SW480 (cell line): Measurements from ENCODE around the gene FBLN1.
A peak's percentile ranks its signal among the peaks of the same experiment; 100 is the strongest.
"Not testable (repeated sequence)": the region's sequence is repeated elsewhere in the genome, so short reads cannot be mapped to it uniquely, and the experiment has no call there.

Source experiments
- DNase-seq: peaks from one replicate; pipeline ENCODE4 v3.0.0-alpha.2; 2016; ENCODE audit warnings: low spot score

The FBLN1 gene

DNA sequence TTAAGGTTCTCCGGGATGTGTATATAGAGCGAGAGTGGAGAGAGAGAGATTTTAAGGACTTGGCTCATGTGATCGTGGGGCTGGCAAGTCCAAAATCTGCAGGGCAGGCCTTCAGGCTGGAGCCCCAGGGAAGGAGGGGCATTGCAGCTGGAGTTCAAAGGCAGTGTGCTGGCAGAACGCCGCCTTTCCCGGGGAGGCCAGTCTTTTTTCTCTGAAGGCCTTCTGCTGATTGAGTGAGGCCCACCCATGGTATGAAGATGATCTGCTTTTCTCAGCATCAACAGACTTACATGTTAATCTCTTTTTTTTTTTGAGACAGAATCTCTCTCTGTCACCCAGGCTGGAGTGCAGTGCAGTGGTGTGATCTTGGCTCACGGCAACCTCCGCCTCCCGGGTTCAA is 25.4 kb downstream of the FBLN1 start:
- no peak for DNase-seq

DNA sequence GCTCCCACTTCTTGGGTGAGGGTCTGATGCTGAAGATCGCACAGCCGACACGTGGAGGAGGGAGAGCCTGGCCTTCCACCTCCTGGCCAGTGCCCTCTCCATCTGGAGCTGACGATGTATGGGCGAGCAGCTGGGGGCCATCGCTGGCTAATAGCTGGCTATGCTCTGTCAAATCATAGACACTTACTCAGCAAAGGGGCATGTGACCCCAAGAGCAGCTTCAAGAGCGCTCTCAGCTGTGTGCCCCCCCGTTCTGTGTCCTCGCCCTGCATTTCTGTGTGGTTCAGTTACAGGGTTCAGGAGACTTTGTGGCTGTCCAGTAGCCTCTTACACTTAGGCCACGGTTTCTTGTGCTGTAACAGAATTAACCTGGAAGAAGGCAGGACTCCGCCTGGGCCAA is 26.4 kb downstream of the FBLN1 start:
- no peak for DNase-seq

DNA sequence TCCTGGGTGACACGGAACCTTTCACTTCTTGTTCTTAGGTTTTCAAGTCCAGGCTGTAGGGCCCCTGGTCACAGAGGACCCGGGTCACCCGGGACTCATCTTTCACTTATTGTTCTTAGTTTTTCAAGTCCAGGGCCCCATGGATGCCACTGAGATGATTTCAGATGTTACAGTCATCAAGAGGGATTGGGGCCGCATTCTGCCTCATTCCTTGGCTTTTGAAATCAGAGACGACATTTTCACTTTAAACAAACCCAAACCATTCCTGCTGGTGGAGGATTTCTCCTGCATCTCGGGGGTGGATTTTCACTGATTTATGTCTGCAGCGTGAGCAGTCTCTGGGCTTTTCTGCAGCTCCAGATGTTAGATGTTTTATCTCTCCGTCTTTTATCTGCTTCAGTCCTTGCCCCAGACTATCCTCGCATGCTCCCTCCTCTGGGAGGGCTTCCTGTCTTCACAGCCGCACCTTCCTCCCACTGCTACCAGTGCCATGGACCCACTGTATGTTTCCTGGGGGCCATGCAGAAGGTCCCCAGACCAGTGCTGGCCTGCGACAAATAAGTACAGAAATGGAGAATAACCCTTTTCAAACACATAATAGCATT is 27.4 kb downstream of the FBLN1 start:
- no peak for DNase-seq

GRCh38 chr22:45531441-45532234 is 29.0 kb downstream of the FBLN1 start:
- DNase-seq: no peak

DNA sequence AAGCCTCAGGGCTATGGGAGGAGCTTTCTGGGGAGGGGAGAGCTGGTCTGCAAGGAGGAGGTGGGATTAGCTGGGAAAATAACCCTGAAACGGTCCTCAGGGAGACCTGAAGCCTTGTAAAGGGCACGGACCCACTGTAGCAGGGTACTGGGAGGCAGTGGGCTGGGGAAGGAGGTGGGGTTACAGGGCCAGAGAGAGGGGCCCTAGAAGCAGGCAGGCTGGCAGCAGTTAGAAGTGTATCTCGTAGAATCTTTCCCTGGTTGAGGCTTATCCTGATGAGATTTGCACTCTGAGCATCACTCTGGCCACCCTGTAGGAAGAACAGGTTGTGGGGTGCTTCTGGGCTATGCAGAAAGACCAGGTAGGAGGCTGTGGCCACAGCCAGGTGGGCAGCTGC is 29.6 kb downstream of the FBLN1 start:
- DNase-seq: no peak

DNA sequence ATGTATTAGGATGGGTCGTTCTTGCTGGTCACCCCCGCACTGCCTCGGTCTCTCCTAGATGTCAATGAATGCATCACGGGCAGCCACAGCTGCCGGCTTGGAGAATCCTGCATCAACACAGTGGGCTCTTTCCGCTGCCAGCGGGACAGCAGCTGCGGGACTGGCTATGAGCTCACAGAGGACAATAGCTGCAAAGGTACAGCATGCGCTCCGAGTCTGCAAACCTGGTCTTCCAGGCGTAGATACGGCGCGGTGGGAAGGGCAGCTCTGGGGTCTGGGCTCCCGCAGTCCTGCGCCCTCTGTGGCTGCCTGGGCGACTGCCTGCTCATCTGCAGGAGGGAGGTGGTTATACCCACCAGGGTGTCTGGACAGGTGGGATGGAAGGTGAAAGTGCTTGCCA is 31.0 kb downstream of the FBLN1 start:
- no peak for DNase-seq

DNA sequence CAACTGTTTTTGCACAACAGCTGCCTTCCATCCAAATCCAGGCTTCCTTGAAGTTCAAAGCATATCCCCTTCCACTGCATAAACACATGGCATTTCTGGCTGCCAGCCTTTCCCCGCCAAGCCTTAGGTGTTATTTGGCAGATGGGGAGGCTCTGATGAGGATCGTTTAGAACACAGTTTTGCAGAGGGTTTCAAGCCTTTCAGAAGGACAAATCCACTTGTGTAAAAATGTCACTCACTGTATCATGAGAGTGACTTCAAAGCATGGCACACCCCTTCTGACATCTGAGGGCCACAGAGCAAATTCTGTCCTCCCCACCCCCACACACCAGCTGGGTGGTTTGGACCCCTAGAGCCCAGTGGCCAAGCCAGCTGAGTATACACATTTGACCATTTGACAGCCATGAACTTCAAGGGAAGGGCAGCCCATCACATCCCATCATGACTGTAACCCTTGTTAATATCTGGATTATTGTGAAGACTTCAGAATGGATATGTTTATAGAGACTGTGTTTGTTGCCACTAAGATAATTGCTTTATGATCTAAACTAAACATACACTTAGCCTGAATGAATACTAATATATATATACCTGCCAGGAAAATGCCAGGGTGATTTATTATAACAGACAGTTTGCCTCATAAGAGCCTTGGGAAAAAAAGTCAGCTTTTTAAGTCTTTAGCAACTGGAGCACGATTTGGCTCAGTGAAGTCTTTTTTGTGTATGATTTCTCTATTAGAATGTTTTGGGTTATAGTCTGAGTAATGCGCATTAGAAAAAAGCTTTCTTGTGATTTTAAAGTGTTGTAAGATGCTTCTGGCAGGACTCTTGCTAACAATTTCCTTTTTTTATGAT is 31.9 kb downstream of the FBLN1 start:
- DNase-seq: peak; percentile 30

DNA sequence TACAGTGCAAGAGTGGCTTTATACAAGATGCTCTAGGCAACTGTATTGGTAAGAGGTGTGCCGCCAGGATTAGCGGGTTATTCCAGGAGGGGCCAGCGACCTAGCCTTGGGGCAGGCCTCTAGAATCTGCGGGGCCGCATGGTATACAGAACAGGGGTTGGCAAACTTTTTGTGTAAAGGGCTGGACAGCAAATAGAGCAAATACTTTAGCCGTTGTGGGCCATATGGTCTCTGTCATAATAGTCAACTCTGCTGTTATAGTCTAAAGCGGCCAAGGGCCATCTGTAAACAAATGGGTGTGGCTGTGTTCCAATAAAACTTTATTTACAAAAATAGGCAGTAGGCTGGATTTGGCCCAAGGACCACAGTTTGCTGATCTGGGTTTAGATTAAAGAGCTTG is 32.6 kb downstream of the FBLN1 start:
- DNase-seq: no peak

- DNase-seq: not testable (repeated sequence)
Observed at GRCh38 chr22:45535835-45536234, 33.2 kb downstream of the FBLN1 start.

DNA sequence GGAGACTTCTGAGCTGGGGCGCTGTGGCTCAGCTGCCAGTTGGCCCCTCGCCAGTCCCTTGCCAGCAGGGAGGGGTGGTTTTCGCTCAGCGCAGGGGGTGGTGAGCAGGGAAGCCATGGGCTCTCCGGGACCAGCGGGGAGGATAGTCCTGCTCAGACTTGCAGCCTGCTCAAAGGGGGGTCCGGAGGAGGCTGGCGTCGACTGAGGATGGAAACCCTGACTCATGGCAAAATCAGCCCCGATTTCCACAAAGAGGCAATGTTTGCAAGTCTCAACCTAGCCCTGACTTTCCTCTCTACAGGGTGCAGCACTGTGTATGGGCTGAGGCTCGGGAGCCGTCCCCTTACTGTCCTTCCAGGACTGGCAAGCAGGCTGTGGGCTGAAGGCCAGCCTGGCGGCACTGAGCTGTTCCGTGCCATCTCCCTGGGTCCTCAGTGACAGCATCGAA is 35.1 kb downstream of the FBLN1 start:
- DNase-seq: no peak

GRCh38 chr22:45538281-45538680 is 35.6 kb downstream of the FBLN1 start:
- no peak for DNase-seq

GRCh38 chr22:45540122-45540521 is 37.4 kb downstream of the FBLN1 start:
- no peak for DNase-seq

GRCh38 chr22:45541382-45541979 is 38.8 kb downstream of the FBLN1 start:
- DNase-seq: no peak

GRCh38 chr22:45542001-45542520 is 39.4 kb downstream of the FBLN1 start:
- no peak for DNase-seq

- DNase-seq: not testable (repeated sequence)
Observed at GRCh38 chr22:45542736-45543135, 40.1 kb downstream of the FBLN1 start.

DNA sequence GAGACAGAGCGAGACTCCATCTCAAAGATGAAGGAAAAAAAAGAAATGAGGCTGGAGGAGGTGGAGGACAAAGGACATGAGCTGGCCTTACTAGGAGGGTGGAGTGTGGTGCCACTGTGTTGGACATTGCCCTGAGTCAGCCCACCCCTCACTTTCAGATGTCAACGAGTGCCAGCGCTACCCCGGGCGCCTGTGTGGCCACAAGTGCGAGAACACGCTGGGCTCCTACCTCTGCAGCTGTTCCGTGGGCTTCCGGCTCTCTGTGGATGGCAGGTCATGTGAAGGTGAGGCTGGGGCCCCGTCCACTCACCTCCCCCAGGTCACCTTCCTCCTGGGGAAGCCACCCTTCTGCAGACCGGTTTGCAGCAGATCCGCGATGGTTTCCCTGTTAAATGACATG is 40.6 kb downstream of the FBLN1 start:
- DNase-seq: no peak

DNA sequence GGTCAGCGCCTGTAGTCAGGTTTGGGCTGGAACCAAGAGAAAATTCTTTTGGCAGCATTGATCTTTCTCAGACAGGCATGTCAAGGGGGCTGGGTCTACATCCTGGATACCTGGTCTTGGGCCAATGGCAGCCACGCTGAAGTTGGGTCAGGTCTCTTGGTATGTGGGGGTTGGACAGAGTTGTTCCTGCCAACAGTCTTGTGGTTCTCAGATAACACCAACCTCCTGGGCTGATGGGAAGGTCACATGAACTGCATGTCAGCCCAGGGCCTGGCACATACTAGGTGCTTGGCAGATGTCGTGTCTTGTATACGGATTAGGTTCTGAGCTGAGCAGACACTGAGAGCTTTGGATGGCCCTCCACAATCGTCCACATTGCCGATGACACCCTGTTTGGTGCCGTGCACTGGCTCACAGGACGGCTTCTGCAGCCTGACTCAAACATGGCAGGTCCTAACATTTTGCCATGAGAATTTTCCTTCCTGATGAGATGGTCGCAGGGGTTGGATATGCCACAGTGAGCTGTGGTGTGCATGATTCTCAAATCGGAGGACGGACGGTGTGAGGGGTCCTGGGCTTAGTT is 42.0 kb downstream of the FBLN1 start:
- DNase-seq: no peak

DNA sequence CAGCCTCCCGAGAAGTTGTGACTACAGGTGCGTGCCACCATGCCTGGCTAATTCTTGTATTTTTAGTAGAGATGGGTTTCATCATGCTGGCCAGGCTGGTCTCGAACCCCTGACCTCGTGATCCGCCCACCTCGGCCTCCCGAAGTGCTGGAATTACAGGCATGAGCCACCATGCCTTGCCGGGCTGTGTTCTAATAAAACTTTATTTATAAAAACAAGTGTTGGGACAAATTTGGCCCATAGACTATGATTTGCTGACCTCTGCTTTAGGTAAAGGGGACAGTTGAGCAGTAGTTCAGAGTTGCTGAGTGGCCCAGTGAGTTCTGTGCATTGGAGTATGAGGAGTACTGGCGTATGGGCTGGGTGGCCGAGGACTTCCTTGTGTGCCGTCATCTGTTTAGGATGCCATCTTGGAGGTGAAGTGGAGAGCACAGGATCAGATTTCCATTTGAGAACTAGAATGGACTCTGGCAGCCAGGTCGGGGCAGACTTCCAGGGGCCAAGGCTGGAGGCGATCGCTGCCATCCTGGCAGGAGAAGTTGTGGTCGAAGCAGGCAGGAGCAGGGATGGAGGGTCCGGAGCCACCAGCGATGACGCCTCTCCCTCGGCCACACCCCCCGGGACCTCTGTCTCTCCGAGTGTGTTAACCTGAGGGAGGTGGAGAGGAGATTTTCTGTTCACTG is 43.8 kb downstream of the FBLN1 start:
- DNase-seq: no peak

DNA sequence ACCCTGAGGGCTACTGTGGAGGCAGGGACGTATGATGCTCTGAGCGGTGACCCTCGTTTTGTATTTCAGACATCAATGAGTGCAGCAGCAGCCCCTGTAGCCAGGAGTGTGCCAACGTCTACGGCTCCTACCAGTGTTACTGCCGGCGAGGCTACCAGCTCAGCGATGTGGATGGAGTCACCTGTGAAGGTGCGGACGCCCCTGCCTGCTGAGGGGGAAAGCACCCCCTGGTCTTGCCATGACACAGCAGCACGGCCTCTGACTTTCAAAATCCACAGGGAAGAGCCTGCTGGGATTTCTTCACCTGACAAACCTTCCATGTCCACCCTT is 44.3 kb downstream of the FBLN1 start:
- DNase-seq: no peak

GRCh38 chr22:45547731-45548130 is 45.0 kb downstream of the FBLN1 start:
- DNase-seq: no peak

DNA sequence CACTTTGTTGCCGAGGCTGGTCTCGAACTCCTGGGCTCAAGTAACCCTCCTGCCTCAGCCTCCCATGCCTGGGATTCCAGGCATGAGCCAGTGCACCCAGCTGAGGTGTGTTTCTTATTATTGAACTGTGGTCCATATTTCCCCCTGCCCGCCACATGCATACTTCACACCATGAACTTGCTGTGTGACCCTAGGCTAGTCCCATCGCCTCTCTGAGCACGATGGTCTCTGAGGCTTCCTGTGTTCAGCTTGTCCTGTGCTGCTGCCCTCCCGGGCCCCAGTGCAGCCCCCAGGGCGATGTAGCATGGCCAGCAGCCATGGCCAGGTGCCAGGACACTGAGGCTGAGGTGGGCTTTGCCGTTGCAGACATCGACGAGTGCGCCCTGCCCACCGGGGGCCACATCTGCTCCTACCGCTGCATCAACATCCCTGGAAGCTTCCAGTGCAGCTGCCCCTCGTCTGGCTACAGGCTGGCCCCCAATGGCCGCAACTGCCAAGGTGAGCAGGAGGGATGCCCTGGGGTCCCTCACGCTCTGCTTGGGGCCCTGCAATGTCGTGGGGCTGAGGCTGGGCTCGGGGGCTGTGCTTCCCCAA is 45.7 kb downstream of the FBLN1 start:
- DNase-seq: no peak
